ENCODE results near the gene KRT86.
"Not testable (repeated sequence)": the region's sequence is repeated elsewhere in the genome, so short reads cannot be mapped to it uniquely, and the experiment has no call there.

KRT86 gene

GRCh38 chr12:52234223-52234810 is 40.1 kb upstream of the KRT86 start:
- no peak overlapping the region for H3K4me3 ChIP-seq (ENCODE audit: low read length)
- no peak for TF ChIP-seq ZNF274 (IDR thresholded peaks at IDR 0.05; ENCODE audit: low read depth, low read length)

DNA sequence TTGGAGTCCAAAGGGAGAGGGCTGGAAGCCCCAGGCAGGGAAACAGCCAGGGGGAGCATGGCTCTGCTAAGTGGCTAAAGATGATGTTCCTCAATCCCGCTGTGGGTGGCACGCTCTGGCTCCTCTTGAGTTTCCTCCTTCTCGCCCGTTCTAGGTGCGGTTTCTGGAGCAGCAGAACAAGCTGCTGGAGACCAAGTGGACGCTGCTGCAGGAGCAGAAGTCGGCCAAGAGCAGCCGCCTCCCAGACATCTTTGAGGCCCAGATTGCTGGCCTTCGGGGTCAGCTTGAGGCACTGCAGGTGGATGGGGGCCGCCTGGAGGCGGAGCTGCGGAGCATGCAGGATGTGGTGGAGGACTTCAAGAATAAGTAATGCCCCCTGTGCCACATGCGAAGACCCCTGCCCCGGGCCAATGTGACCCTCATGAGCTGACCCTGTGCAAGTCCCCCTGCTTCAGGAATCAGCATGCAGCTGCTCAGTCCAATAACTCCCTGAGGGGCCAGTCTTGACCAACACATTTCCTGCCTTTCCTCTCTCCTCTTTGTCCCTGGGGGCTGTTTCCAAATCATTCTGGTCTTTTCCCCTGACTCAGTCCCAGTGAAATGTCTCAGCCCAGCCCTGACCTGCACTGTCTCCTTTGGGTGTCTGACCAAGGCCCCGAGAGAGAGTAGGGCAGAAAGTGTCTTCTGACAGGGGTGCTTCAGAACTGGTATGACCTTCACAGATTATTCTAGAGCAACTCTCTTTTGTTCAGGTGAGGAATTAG is 39.3 kb upstream of the KRT86 start:
- no peak overlapping the region for H3K4me3 ChIP-seq (ENCODE audit: low read length)
- TF ChIP-seq ZNF274 (IDR thresholded peaks at IDR 0.05; ENCODE audit: low read depth, low read length), result no peak

DNA sequence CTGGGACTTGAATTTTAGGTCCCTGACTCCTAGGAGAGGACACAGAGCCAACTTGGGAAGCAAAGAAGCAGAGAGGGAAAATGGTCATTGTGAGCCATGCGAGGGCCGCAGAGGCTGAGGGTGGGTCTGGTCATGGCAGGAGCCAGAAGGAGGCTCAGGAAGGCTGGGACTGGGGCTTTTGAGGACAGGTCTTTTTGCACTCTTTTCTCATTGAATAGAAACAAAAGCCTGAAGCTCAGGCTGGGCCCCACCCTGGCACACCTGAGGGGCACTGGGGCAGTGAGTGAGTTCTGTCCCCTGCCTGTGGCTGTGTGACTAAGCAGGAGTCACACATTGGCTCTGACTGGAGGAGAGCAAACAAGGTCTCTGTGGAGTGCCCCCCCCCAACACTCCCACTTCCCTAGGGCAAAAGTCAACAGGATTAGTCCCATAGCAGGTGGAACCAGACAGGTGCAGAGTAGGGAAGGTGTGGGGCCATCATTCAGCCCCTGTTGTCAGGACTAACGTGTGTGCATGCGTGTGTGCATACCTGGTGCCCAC is 38.6 kb upstream of the KRT86 start:
- H3K4me3 ChIP-seq (ENCODE audit: low read length), result no peak overlapping the region
- TF ChIP-seq ZNF274 (IDR thresholded peaks at IDR 0.05; ENCODE audit: low read depth, low read length), result no peak

DNA sequence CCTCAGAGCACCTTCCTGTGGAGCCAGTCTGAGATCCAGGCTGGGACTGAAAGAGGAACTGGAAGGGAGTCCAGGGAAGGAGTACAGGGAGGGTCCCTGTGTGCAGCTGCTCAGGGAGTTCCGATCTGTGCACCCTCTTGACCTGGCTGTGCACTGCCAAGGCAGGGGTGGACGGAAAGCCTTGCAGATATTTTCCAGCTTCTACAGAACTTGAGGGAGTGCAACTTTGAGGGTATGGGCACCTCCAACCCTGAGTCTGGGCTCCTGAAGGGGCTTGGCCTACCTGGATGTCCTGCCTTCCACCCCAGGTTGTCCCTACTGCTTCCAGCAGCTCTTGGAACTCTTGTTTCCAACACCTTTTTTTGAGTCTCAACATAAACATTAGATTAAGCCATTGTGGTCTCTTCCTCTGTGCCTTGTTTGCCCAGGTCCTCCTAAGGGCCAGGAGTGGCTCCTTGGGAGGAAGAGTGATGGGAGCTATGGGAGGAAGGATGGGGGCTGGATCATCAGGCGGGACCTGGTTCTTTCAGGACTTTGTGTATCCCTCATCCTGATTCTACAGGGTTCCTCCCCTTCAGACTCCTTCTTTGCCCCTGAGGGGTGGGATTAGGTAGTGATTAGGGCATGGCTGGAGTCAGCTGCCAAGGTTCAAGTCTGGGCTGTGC is 37.9 kb upstream of the KRT86 start:
- H3K4me3 ChIP-seq (ENCODE audit: low read length), result no peak overlapping the region
- TF ChIP-seq ZNF274 (IDR thresholded peaks at IDR 0.05; ENCODE audit: low read depth, low read length), result no peak

- no peak for TF ChIP-seq ZNF274 (IDR thresholded peaks at IDR 0.05; ENCODE audit: low read depth, low read length)
- H3K4me3 ChIP-seq (ENCODE audit: low read length), result no peak overlapping the region
Observed at GRCh38 chr12:52238207-52238840, 36.1 kb upstream of the KRT86 start.

DNA sequence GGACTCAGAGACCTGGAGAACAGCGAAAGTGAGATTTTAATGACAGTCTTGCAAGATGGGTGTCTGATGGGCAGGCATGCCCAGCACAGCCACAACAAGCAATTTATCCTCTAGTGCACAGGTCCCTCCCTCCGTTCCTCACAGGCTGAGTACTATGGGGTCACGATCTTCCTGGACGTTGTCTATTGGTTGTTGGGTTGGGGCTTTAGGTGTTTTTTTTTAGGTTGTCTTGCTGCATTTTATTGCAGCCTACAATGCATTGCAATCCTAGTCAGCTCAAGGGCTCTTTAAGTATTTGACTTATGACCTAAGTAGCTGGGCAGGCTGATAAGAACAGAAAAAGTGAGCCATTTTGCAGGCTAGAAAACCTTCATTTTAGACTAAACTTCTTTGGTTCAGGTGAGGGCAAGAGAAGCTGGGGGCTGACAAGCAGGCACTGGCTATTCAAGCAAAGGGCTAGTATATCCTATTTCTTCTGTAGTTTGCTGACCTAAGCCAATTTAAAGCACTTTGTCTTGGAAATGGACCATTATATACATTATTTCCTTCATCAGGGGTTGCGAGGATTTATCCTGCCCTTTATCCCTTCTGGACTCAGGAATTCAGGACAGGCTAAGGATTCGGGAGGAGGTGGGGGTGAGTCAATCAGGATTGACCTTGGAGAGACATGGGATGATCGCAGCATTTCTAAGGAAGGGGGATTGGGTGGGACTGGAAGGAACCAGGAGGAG is 35.4 kb upstream of the KRT86 start:
- no peak for TF ChIP-seq ZNF274 (IDR thresholded peaks at IDR 0.05; ENCODE audit: low read depth, low read length)
- no peak overlapping the region for H3K4me3 ChIP-seq (ENCODE audit: low read length)

GRCh38 chr12:52239767-52240166 is 34.7 kb upstream of the KRT86 start:
- H3K4me3 ChIP-seq (ENCODE audit: low read length), result no peak overlapping the region
- no peak for TF ChIP-seq ZNF274 (IDR thresholded peaks at IDR 0.05; ENCODE audit: low read depth, low read length)

- H3K4me3 ChIP-seq (ENCODE audit: low read length), result not testable (repeated sequence)
Observed at GRCh38 chr12:52240247-52240646, 34.2 kb upstream of the KRT86 start.

DNA sequence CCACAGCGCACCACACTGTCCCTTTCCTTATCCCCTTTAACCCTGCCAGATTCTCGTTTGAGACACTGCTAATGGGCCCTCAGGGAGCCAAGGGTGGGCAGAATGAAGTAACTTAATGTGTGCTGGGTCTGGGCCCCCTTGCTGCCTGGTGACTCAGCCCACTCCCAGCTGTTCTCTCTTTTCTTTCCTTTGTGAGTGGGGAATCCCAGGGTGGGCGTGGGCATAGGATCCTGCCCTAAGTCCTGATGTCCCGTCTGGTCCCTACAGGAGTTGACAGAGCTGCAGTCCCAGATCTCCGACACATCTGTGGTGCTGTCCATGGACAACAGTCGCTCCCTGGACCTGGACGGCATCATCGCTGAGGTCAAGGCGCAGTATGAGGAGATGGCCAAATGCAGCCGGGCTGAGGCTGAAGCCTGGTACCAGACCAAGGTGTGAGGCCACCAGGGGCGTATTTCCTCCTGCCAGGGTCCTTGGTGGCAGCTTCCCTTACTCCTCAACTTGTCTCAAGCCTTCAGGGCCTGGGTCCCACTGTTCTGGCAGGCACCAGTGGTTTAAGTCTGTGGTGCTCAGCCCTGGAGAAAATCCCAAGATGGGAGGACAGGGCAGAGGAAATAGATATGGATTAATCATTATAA is 33.1 kb upstream of the KRT86 start:
- TF ChIP-seq ZNF274 (IDR thresholded peaks at IDR 0.05; ENCODE audit: low read depth, low read length), result no peak
- H3K4me3 ChIP-seq (ENCODE audit: low read length), result no peak overlapping the region

- no peak for TF ChIP-seq ZNF274 (IDR thresholded peaks at IDR 0.05; ENCODE audit: low read depth, low read length)
Observed at GRCh38 chr12:52242442-52243258, 31.8 kb upstream of the KRT86 start.

GRCh38 chr12:52243259-52243855 is 31.1 kb upstream of the KRT86 start:
- no peak overlapping the region for H3K4me3 ChIP-seq (ENCODE audit: low read length)
- TF ChIP-seq ZNF274 (IDR thresholded peaks at IDR 0.05; ENCODE audit: low read depth, low read length), result no peak

More at GRCh38 chr12:52242442-52243258, 31.8 kb upstream of the KRT86 start:
- H3K4me3 ChIP-seq (ENCODE audit: low read length), result no peak overlapping the region

Data from GM08714 (cell line).